ENCODE results near the gene MSI1. TPM values are rescaled to one million over a fixed set of nuclear protein-coding genes. Genes with fewer than 3 reads are reported as not detected.
A peak's percentile ranks its signal among the peaks of the same experiment; 100 is the strongest.

MSI1 gene
- polyA plus RNA-seq, 1 experiment: not detected

DNA sequence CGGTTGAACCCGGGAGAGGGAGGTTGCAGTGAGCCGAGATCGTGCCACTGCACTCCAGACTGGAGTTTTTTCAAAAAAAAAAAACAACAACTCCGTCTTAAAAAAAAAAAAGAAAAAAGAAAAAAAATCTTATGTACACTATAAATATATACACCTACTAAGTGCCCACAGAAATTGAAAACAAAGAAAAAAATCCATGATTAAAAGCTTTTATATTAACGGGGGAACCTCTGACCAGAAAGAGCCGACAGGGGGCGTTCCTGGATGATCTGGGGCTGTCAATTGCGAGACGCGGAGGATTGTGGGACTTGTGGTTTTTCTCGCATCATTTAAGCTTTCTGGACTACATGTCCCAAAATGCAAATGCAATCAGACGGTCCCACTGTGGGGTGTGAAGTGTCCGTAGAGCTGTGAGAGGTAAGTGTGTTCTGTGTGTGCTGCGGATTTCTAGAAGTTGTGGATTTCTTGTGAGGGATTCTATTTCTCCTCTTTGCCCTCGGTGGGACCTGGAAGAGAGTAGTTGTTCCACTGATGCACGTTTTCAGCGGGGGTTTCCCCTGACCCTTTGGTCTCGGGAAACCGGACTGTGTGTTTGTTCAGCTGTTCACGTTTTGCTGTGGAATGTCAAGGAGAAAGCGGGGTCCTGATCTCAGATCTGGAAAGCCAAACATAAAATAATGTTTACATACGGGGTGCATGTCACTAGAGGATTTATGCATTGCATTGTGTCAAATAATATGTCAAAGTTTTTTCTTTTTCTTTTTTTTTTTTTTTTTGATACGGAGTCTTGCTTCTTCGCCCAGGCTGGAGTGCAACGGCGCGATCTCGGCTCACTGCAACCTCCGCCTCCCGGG lies 66.8 kb downstream of the MSI1 start, which contains the start of gene SIRT4:
TSS of gene SIRT4 (plus strand) at position 360 of the 854 bp plus-strand sequence. CDS start 1,241 bp downstream, outside the sequence.
- Histone ChIP-seq H3K36me3 (ENCODE audit: control insufficient read depth, insufficient read depth, low read length) (no peaks in the 10 kb centered on the region), H3K4me3 (ENCODE audit: low read depth, low read length) (peak within 1 kb of the TSS; percentile 44), H3K27me3 (ENCODE audit: control insufficient read depth, insufficient read depth, low read length) (no peaks in the 10 kb centered on the region)
- ChIA-PET CTCF (interaction anchor here (0.7 to 2.9 kb wide), 11 partner anchors 10 to 106 kb away, joined by 3 to 19 read pairs (median 6); partner anchors contain the start of genes RNU4-1 and RNU4-2), POLR2A (interaction anchor here (1.1 to 2.4 kb wide), 2 partner anchors 10 to 101 kb away, joined by 6 to 37 read pairs; partner anchors contain the start of genes RNU4-1, RNU4-2 and RPLP0)
- DNase-seq (ENCODE audit: low read depth): peak; percentile 71
- TF ChIP-seq, protein P1, sequence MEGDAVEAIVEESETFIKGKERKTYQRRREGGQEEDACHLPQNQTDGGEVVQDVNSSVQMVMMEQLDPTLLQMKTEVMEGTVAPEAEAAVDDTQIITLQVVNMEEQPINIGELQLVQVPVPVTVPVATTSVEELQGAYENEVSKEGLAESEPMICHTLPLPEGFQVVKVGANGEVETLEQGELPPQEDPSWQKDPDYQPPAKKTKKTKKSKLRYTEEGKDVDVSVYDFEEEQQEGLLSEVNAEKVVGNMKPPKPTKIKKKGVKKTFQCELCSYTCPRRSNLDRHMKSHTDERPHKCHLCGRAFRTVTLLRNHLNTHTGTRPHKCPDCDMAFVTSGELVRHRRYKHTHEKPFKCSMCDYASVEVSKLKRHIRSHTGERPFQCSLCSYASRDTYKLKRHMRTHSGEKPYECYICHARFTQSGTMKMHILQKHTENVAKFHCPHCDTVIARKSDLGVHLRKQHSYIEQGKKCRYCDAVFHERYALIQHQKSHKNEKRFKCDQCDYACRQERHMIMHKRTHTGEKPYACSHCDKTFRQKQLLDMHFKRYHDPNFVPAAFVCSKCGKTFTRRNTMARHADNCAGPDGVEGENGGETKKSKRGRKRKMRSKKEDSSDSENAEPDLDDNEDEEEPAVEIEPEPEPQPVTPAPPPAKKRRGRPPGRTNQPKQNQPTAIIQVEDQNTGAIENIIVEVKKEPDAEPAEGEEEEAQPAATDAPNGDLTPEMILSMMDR (IDR thresholded peaks at IDR 0.05; ENCODE audit: insufficient read depth, low read depth, low read length): peak; percentile 89

DNA sequence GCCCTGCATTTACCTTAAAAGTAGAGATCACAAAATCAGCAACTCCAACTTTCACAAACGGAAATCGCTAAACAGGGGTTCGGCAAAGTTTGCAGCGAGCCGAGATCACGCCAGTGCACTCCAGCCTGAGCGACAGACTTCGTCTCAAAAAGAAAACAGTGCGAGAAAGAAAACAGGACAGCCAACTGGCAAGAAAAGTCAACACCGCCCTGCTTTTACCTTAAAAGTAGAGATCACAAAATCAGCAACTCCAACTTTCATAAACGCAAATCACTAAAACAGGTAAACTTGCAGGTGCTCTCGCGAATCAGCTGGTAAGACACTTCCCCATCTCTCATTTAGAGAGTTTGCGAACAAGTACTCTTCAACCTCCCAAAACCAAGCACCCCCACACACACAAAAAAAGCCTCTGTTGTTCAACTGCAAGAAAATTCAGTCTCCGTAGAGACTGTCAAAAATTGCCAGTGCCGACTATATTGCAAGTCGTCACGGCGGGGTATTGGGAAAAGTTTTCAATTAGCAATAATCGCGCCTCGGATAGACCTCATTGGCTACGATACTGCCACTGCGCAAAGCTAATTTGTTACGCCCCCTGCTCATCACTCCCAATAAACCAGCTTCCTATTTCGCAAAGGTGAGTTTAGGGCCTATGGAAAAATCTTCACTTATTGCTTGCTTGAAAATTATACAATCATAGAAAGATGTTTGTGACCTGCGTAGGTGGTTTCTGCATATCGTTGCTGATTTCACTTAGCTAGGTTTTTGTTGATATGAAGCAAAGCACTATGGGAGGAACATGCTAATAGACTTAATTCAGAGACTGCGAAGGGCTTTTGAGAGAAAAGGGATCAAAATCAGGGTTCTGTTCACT lies 76.1 kb downstream of the MSI1 start, which contains the start of gene RNU4-1:
TSS of gene RNU4-1 (minus strand) at position 577 of the 871 bp plus-strand sequence.
- POLR2A ChIA-PET: interaction anchor here (0.6 to 2.7 kb wide), 7 partner anchors 10 to 97 kb away, joined by 4 to 37 read pairs (median 14); partner anchors contain the start of genes RPLP0 and SIRT4
- TF ChIP-seq, protein P1 (IDR thresholded peaks at IDR 0.05; ENCODE audit: insufficient read depth, low read depth, low read length): no peak
- H3K4me3 ChIP-seq (ENCODE audit: low read depth, low read length): peak within 1 kb of the TSS; percentile 47
- CTCF ChIA-PET: interaction anchor here (1.5 to 5.2 kb wide), 5 partner anchors 9 to 147 kb away, joined by 3 to 46 read pairs (median 4); partner anchors contain the start of genes PXN and SIRT4
- H3K36me3 ChIP-seq (ENCODE audit: control insufficient read depth, insufficient read depth, low read length): no peaks in the 10 kb centered on the region
- DNase-seq (ENCODE audit: low read depth): peak; percentile 59
- H3K27me3 ChIP-seq (ENCODE audit: control insufficient read depth, insufficient read depth, low read length): no peaks in the 10 kb centered on the region

DNA sequence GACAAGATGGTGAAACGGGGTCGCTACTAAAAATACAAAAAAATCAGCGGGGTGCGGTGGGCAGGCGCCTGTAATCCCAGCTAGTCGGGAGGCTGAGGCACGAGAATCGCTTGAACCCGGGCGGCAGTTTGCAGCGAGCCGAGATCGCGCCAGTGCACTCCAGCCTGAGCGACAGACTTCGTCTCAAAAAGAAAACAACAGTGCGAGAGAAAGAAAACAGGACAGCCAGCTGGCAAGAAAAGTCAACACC lies 76.6 kb downstream of the MSI1 start:
- TF ChIP-seq, protein P1 (IDR thresholded peaks at IDR 0.05; ENCODE audit: insufficient read depth, low read depth, low read length): no peak
- ChIA-PET CTCF (interaction anchor here (1.6 to 5.2 kb wide), 4 partner anchors 10 to 148 kb away, joined by 4 to 46 read pairs (median 10); partner anchors contain the start of gene SIRT4), POLR2A (interaction anchor here (0.6 to 2.7 kb wide), 7 partner anchors 10 to 96 kb away, joined by 4 to 37 read pairs (median 14); partner anchors contain the start of genes RPLP0 and SIRT4)
- no peak for DNase-seq (ENCODE audit: low read depth)
- peak overlapping the region; percentile 47 for H3K4me3 ChIP-seq (ENCODE audit: low read depth, low read length)
- no peaks in the 10 kb centered on the region for H3K36me3 ChIP-seq (ENCODE audit: control insufficient read depth, insufficient read depth, low read length)
- H3K27me3 ChIP-seq (ENCODE audit: control insufficient read depth, insufficient read depth, low read length): no peaks in the 10 kb centered on the region

Small RNA genes within 50 kb of the gene (small RNA-seq; reads per million reads assigned to genes)
- gene RNU4-1 (ENCODE audit: insufficient read length, low read depth, low replicate concordance) (1.7 reads per million), gene RNU4-2 (ENCODE audit: insufficient read length, low read depth, low replicate concordance) (18.5 reads per million, percentile 83 among the genes with 10 or more reads in this experiment), gene RNU6-1088P (ENCODE audit: insufficient read length, low read depth, low replicate concordance) (not detected)

Other genes with a start within 250 kb of the MSI1 start
- 33.7 and 59.7 TPM in 2 replicates for gene GCN1, start 174.4 kb downstream of the MSI1 start, polyA plus RNA-seq (2011; rRNA removed)
- 5,978 and 8,955 TPM in 2 replicates for gene RPLP0, start 168.1 kb downstream of the MSI1 start, polyA plus RNA-seq (2011; rRNA removed)
- gene PXN, start 103.4 kb downstream of the MSI1 start, polyA plus RNA-seq (2011; rRNA removed): 23.9 and 41.8 TPM in 2 replicates
- not detected in 2 replicates for gene RNU4-2, start 77.3 kb downstream of the MSI1 start, polyA plus RNA-seq (2011; rRNA removed)
- not detected in 2 replicates for gene RNU4-1, start 75.9 kb downstream of the MSI1 start, polyA plus RNA-seq (2011; rRNA removed)
- gene SIRT4, start 66.8 kb downstream of the MSI1 start, polyA plus RNA-seq (2011; rRNA removed): 1.2 and 1.5 TPM in 2 replicates
- not detected in 2 replicates for gene PLA2G1B, start 41.4 kb downstream of the MSI1 start, polyA plus RNA-seq (2011; rRNA removed)
- gene COX6A1, start 68.9 kb upstream of the MSI1 start, polyA plus RNA-seq (2011; rRNA removed): 362 and 557 TPM in 2 replicates
- gene TRIAP1, start 77.2 kb upstream of the MSI1 start, polyA plus RNA-seq (2011; rRNA removed): 24.7 and 45.0 TPM in 2 replicates
- 14.8 and 17.9 TPM in 2 replicates for gene GATC, start 77.3 kb upstream of the MSI1 start, polyA plus RNA-seq (2011; rRNA removed)
- gene SRSF9, start 100.6 kb upstream of the MSI1 start, polyA plus RNA-seq (2011; rRNA removed): 88.0 and 108 TPM in 2 replicates
- gene DYNLL1, start 126.9 kb upstream of the MSI1 start, polyA plus RNA-seq (2011; rRNA removed): 358 and 610 TPM in 2 replicates
- 27.7 and 44.4 TPM in 2 replicates for gene COQ5, start 160.0 kb upstream of the MSI1 start, polyA plus RNA-seq (2011; rRNA removed)
- 64.1 and 98.8 TPM in 2 replicates for gene RNF10, start 165.2 kb upstream of the MSI1 start, polyA plus RNA-seq (2011; rRNA removed)
- gene POP5, start 212.2 kb upstream of the MSI1 start, polyA plus RNA-seq (2011; rRNA removed): 46.7 and 48.0 TPM in 2 replicates

Measured in BJ (cell line).